HUDEP-2 (cell line): Measurements from ENCODE around the gene HOXC9.

Experiments used
- DNase-seq, 76 experiments: peaks; one replicate each; lab custom pipeline; 2025; ENCODE audit not compliant: unreplicated experiment in 76 of 76; lab: John Stamatoyannopoulos, UW

Gene HOXC9

GRCh38 chr12:53975479-53976152 is 24.3 kb upstream of the HOXC9 start:
- no peak for DNase-seq

GRCh38 chr12:53976172-53976822 is 23.7 kb upstream of the HOXC9 start:
- DNase-seq: no peak

DNA sequence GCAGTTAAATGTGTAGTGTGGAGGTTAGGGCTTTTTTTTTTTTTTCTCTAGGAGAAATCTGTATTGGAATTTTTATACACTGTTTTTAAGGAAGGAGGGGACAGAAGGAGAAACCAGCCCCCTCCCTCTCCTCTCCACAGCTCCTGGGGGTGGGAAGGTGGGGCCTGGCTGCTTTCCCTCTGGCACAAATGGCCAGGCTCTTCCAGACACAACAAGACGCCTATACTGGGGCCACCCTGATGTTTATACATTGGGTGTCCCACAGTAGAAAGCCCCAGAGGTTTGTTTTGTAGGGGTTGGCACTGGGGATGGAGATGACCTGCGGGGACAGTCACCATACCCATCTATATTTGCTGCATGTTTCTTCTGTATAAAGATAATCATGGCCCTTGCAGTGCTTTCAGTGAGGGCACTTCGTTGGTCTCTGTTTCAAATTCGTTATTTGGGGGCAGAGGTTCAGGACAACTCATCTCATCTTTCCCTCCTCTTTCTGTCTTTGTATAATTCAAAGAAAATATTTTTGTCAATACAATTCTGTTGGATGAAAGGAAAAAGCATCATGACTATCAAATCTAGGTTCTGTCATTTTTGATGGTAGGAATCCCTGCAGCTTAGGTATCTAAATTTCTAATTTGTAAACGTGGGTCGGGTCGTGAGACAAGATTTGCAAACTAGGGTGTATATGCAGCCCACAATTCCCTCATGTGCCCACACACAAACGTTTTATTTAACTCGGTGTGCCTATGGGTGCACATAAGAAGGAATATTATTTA is 23.0 kb upstream of the HOXC9 start:
- DNase-seq: no peak

GRCh38 chr12:53977596-53978445 is 22.1 kb upstream of the HOXC9 start:
- no peak for DNase-seq

GRCh38 chr12:53978477-53979356 is 21.2 kb upstream of the HOXC9 start:
- no peak for DNase-seq

- DNase-seq: no peak
Measured at GRCh38 chr12:53980104-53980801, 19.7 kb upstream of the HOXC9 start.

DNA sequence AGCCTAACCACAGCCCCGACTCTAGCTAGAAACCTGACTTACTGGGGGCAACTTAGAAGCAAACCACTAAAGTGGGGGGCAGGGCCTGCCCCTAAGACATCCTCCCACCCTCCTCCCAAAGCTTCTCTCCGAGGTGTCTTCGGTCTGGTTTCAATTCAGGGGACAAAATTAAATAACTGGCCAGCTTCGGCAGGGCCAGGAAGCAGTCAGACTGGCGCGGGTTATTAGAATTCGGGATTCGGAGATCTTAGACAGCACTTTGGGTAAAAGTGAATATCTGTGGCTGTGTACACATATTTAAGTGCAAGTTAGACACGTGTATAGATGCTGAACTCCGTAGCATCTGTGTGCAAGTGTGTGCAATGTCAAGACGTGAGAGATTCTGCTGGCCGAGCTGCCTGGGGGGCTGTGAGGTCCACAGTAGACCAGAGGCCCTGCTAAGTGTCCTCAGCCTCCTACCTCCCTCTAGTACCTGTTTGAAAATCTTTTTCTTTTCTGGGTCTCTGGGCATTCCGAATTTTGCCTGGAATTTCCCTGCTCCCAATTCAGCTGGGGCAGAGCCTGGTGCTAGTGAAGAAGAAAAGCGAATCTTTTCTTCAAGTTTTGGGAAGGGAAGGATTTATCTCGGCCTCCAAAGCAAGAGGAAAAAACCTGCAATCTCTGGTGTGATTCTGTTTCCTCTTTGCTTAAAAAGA is 19.0 kb upstream of the HOXC9 start:
- no peak for DNase-seq

DNA sequence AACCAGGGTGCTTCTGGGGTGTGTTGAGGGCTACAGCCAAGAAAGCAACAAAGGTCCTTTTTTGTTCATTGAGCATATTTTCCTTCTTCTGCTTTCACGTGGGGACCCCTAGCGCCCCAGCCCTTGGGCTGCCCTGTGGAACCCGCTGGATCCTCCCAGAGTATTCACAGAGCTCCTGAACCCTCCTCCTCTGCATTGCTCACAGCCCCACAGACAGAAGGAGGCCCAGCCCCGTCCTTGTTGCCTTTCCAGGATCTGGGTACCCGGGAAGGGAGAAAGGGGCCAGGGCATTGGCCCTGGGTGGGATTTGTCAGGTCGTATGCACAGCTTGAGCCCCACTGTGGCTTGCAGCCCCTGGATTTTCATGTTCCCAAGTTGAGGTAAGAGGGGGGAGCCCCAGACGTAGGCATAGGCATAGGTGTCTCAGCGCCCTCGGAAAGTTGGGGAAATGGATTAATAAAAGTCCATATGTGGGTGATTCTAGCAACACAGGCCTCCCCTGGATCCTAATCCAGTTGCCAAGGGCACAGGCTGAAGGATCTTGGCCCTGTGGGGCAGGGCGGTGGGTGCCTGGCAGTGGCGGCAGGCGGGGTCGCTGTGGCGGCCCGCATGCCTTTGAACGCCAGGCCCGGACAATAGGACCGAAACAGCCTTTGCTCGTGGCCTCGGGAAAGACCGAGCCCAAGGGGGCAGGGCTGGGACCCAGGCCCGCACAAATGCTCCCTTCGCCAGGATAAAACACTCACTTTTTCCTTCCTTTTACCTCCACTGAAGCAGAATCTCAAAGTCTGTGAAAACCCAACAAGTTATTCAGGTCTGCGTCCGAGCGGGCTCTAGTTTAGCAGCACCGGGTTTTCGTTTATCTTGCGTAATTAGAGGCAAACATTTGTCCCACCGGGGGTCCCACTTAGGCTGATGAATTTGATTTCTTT is 18.1 kb upstream of the HOXC9 start:
- no peak for DNase-seq

DNA sequence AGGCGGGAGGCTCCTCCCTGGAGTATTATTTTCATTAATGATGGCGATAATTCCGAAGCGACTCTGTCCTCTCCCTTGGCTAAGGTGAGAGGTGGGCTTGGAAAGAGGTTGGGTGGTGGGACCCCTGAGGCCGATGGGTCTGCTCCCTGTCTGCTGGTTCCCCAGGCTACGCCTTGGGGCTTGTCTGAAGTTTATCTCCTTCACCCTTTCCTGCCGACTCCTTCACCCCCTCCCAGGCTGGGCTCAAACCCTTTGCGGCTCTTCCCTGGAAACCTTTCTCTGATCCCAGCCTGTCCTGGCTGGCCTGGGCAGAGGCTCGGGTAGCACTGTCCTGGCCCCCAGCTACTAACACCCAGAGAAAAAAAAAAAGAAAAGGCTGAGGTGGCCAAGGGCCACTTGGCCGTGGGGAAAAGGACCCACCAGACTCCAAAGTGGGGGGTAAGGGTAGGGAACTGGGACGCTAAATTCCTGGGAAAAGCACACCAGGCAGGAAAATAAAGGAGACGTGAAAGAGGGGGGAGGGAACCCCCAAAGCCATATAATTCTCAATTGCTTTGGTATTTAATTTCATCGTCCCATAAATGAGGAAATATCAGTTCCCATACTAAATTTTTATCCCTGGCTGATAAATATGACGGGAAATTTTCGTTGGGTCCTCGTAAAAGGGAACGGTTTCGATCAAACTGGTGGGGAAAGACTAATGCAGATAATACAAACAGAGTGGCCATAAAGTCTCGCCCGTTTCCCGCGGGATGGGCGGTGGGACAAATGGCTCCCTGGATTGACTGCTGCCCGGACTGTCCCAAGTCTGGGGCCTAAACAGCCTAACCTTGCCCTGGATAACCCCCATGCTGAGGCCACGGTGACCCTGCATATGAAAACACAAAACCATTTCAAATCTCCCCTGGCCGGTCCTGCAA is 17.1 kb upstream of the HOXC9 start:
- no peak for DNase-seq

DNA sequence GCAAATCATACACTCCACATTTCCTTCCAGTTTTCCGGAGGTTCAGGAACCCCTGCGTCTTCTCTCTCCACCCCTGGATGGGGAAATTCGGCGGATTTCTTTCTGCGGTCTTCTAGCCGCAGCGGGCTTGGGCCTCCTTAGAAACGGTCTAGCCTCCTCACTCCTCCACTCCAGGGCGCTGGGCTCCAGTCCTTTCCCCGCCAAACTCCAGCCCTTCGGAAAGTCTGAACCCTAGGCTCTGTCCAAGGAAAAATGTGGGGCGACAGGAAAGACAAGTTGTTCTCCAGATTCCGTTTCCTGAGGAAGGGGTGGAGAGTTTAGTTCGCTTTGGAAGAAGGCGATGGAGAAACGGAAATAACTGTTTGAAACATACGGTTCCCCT is 16.4 kb upstream of the HOXC9 start:
- DNase-seq: no peak

- DNase-seq: no peak
Measured at GRCh38 chr12:53983950-53984572, 15.9 kb upstream of the HOXC9 start.

GRCh38 chr12:53984901-53985691 is 14.9 kb upstream of the HOXC9 start, which contains the start of gene HOXC10:
Gene HOXC10 (plus strand): TSS chr12:53985146. CDS start chr12:53985260, 114 bp downstream.
- DNase-seq: peak in 72 of 76 experiments; percentile 23 to 90 (median 74)

DNA sequence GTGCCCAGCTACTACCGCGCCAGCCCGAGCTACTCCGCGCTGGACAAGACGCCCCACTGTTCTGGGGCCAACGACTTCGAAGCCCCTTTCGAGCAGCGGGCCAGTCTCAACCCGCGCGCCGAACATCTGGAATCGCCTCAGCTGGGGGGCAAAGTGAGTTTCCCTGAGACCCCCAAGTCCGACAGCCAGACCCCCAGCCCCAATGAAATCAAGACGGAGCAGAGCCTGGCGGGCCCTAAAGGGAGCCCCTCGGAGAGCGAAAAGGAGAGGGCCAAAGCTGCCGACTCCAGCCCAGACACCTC is 14.3 kb upstream of the HOXC9 start:
- DNase-seq: no peak

DNA sequence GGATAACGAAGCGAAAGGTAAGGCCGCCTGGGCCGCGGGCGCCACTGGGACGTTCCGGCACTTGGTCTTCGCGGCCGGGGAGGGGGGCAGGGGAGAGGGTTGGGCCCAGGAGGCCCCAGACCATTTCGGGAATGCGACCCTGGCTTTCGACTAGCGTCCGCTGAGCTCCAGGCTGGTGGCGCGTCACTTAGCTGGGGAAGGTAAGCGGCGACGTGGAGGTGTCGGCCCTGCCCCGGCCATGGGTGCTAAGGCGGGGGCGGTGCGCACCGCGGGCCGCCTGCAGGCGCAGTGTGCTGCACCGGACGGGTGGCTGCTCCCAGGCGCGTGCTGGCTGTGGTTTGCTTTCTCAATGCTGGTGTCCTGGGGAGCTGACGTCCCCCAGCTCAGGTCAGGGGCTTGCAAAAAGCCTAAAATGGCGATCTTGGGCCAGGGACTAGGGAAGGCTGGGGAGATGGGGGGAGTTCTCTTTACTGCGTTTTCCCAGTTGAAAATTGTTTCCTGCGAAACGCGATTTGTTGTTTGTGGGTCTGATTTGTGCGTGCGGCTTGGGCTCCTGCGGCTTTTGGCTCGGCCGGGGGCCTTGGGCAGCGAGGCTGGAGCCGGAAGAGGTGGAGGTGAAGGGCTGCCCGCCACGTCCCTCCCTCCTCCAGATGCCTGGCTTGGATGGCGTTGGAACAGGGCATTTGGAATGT is 13.8 kb upstream of the HOXC9 start:
- peak in 2 of 76 experiments; percentile 16 to 19 for DNase-seq
